Measurements from ENCODE around the gene ACOT6.
"Not testable (repeated sequence)": the region's sequence is repeated elsewhere in the genome, so short reads cannot be mapped to it uniquely, and the experiment has no call there.

The ACOT6 gene

GRCh38 chr14:73582102-73582979 lies 30.0 kb upstream of the ACOT6 start:
- H3K4me3 Mint-ChIP-seq; H3K9me3 Mint-ChIP-seq; intact Hi-C loops (cut with micrococcal nuclease); H3K4me1 Mint-ChIP-seq (ENCODE audit: low read depth); H3K27ac Mint-ChIP-seq; H3K27me3 Mint-ChIP-seq: not testable (repeated sequence)
- peaks cover 30% of the 10 kb centered on the region for H3K36me3 Mint-ChIP-seq (ENCODE audit: low read depth)

GRCh38 chr14:73588695-73589094 lies 23.6 kb upstream of the ACOT6 start:
- intact Hi-C loops (cut with micrococcal nuclease) = no loop called here
- H3K36me3 Mint-ChIP-seq (ENCODE audit: low read depth) = no peaks in the 10 kb centered on the region
- H3K4me3 Mint-ChIP-seq = no peak overlapping the region
- peaks cover 36% of the 10 kb centered on the region for H3K27me3 Mint-ChIP-seq
- no peak overlapping the region for H3K27ac Mint-ChIP-seq
- no peaks in the 10 kb centered on the region for H3K9me3 Mint-ChIP-seq
- no peaks in the 10 kb centered on the region for H3K4me1 Mint-ChIP-seq (ENCODE audit: low read depth)

GRCh38 chr14:73589116-73589515 lies 23.2 kb upstream of the ACOT6 start:
- no peaks in the 10 kb centered on the region for H3K36me3 Mint-ChIP-seq (ENCODE audit: low read depth)
- H3K9me3 Mint-ChIP-seq = no peaks in the 10 kb centered on the region
- no peaks in the 10 kb centered on the region for H3K4me1 Mint-ChIP-seq (ENCODE audit: low read depth)
- intact Hi-C loops (cut with micrococcal nuclease) = no loop called here
- no peak overlapping the region for H3K4me3 Mint-ChIP-seq
- H3K27ac Mint-ChIP-seq = no peak overlapping the region
- H3K27me3 Mint-ChIP-seq = peaks cover 37% of the 10 kb centered on the region

GRCh38 chr14:73590673-73591004 lies 21.7 kb upstream of the ACOT6 start:
- H3K9me3 Mint-ChIP-seq; H3K4me1 Mint-ChIP-seq (ENCODE audit: low read depth); intact Hi-C loops (cut with micrococcal nuclease); H3K4me3 Mint-ChIP-seq; H3K36me3 Mint-ChIP-seq (ENCODE audit: low read depth); H3K27ac Mint-ChIP-seq: not testable (repeated sequence)
- H3K27me3 Mint-ChIP-seq = peaks cover 37% of the 10 kb centered on the region

- intact Hi-C loops (cut with micrococcal nuclease) = no loop called here
These were observed 20.4 kb upstream of the ACOT6 start, which contains the start of gene ACOT4 for GRCh38 chr14:73591690-73592449. ACOT4 (plus strand) TSS chr14:73591873; CDS start chr14:73591960, 87 bp downstream.

GRCh38 chr14:73594491-73594890 lies 17.8 kb upstream of the ACOT6 start:
- Mint-ChIP-seq H3K27me3 (peaks cover 35% of the 10 kb centered on the region), H3K4me3 (no peak overlapping the region), H3K36me3 (ENCODE audit: low read depth) (no peaks in the 10 kb centered on the region), H3K27ac (no peak overlapping the region), H3K4me1 (ENCODE audit: low read depth) (no peaks in the 10 kb centered on the region), H3K9me3 (no peaks in the 10 kb centered on the region)
- intact Hi-C loops (cut with micrococcal nuclease) = no loop called here

More at GRCh38 chr14:73591690-73592449, 20.4 kb upstream of the ACOT6 start, which contains the start of gene ACOT4:
- H3K4me1 Mint-ChIP-seq (ENCODE audit: low read depth) = no peaks in the 10 kb centered on the region
- no peaks in the 10 kb centered on the region for H3K9me3 Mint-ChIP-seq
- no peaks in the 10 kb centered on the region for H3K36me3 Mint-ChIP-seq (ENCODE audit: low read depth)
- H3K27me3 Mint-ChIP-seq = peaks cover 37% of the 10 kb centered on the region
- no peak within 1 kb of the TSS for H3K27ac Mint-ChIP-seq
- H3K4me3 Mint-ChIP-seq = peak within 1 kb of the TSS; percentile 70

GRCh38 chr14:73599499-73599898 lies 12.8 kb upstream of the ACOT6 start:
- no peaks in the 10 kb centered on the region for H3K27me3 Mint-ChIP-seq
- no peaks in the 10 kb centered on the region for H3K4me1 Mint-ChIP-seq (ENCODE audit: low read depth)
- no peaks in the 10 kb centered on the region for H3K36me3 Mint-ChIP-seq (ENCODE audit: low read depth)
- no peak overlapping the region for H3K4me3 Mint-ChIP-seq
- intact Hi-C loops (cut with micrococcal nuclease) = no loop called here
- no peaks in the 10 kb centered on the region for H3K9me3 Mint-ChIP-seq
- H3K27ac Mint-ChIP-seq = no peak overlapping the region

- Mint-ChIP-seq H3K4me1 (ENCODE audit: low read depth) (no peaks in the 10 kb centered on the region), H3K27me3 (no peaks in the 10 kb centered on the region), H3K4me3 (no peak overlapping the region), H3K27ac (no peak overlapping the region), H3K9me3 (no peaks in the 10 kb centered on the region), H3K36me3 (ENCODE audit: low read depth) (no peaks in the 10 kb centered on the region)
- intact Hi-C loops (cut with micrococcal nuclease) = no loop called here
These were observed 9.3 kb upstream of the ACOT6 start for GRCh38 chr14:73602994-73603393.

GRCh38 chr14:73606271-73606670 lies 6.0 kb upstream of the ACOT6 start:
- intact Hi-C loops (cut with micrococcal nuclease) = no loop called here
- H3K36me3 Mint-ChIP-seq (ENCODE audit: low read depth) = no peaks in the 10 kb centered on the region
- peaks cover 8% of the 10 kb centered on the region for H3K27me3 Mint-ChIP-seq
- H3K4me1 Mint-ChIP-seq (ENCODE audit: low read depth) = no peaks in the 10 kb centered on the region
- no peak overlapping the region for H3K4me3 Mint-ChIP-seq
- H3K9me3 Mint-ChIP-seq = no peaks in the 10 kb centered on the region
- H3K27ac Mint-ChIP-seq = no peak overlapping the region

GRCh38 chr14:73607241-73607640 lies 5.1 kb upstream of the ACOT6 start:
- no peak overlapping the region for H3K27ac Mint-ChIP-seq
- intact Hi-C loops (cut with micrococcal nuclease) = no loop called here
- no peaks in the 10 kb centered on the region for H3K4me1 Mint-ChIP-seq (ENCODE audit: low read depth)
- no peaks in the 10 kb centered on the region for H3K9me3 Mint-ChIP-seq
- H3K27me3 Mint-ChIP-seq = peaks cover 14% of the 10 kb centered on the region
- no peak overlapping the region for H3K4me3 Mint-ChIP-seq
- no peaks in the 10 kb centered on the region for H3K36me3 Mint-ChIP-seq (ENCODE audit: low read depth)

- Mint-ChIP-seq H3K27me3 (peaks cover 34% of the 10 kb centered on the region), H3K9me3 (no peaks in the 10 kb centered on the region), H3K4me3 (no peak overlapping the region), H3K36me3 (ENCODE audit: low read depth) (no peaks in the 10 kb centered on the region), H3K27ac (no peak overlapping the region), H3K4me1 (ENCODE audit: low read depth) (no peaks in the 10 kb centered on the region)
- intact Hi-C loops (cut with micrococcal nuclease) = no loop called here
These were observed 1.6 kb upstream of the ACOT6 start for GRCh38 chr14:73610687-73611086.

GRCh38 chr14:73613046-73613383 lies 698 bp downstream of the ACOT6 start:
- Mint-ChIP-seq H3K27me3 (peaks cover 34% of the 10 kb centered on the region), H3K4me1 (ENCODE audit: low read depth) (no peaks in the 10 kb centered on the region), H3K27ac (peak overlapping the region; percentile 66), H3K4me3 (peak overlapping the region; percentile 81), H3K36me3 (ENCODE audit: low read depth) (no peaks in the 10 kb centered on the region), H3K9me3 (no peaks in the 10 kb centered on the region)
- intact Hi-C loops (cut with micrococcal nuclease) = no loop called here

GRCh38 chr14:73613419-73613963 lies 1.2 kb downstream of the ACOT6 start:
- H3K27me3 Mint-ChIP-seq = peaks cover 31% of the 10 kb centered on the region
- intact Hi-C loops (cut with micrococcal nuclease) = no loop called here
- H3K27ac Mint-ChIP-seq = peak overlapping the region; percentile 66
- H3K4me3 Mint-ChIP-seq = peak overlapping the region; percentile 81
- H3K9me3 Mint-ChIP-seq = no peaks in the 10 kb centered on the region
- H3K36me3 Mint-ChIP-seq (ENCODE audit: low read depth) = no peaks in the 10 kb centered on the region
- no peaks in the 10 kb centered on the region for H3K4me1 Mint-ChIP-seq (ENCODE audit: low read depth)

- Mint-ChIP-seq H3K4me1 (ENCODE audit: low read depth) (no peaks in the 10 kb centered on the region), H3K9me3 (no peaks in the 10 kb centered on the region), H3K27ac (no peak overlapping the region), H3K4me3 (no peak overlapping the region), H3K36me3 (ENCODE audit: low read depth) (no peaks in the 10 kb centered on the region), H3K27me3 (peaks cover 23% of the 10 kb centered on the region)
- intact Hi-C loops (cut with micrococcal nuclease) = no loop called here
These were observed 4.5 kb downstream of the ACOT6 start for GRCh38 chr14:73616831-73617230.

Data from dendritic cell treated with granulocyte-macrophage colony-stimulating factor and Interleukin-4, amounts not matched to agents 40 ng/mL and 50 ng/mL, for 4 days (primary cell).